ENCODE results near the gene SNX33.

DNA sequence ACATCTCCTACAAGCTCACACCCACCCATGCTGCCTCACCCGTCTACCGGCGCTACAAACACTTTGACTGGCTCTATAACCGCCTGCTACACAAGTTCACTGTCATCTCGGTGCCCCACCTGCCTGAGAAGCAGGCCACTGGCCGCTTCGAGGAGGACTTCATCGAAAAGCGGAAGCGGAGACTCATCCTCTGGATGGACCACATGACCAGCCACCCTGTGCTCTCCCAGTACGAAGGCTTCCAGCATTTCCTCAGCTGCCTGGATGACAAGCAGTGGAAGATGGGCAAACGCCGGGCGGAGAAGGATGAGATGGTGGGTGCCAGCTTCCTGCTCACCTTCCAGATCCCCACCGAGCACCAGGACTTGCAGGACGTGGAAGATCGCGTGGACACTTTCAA, 2.1 kb downstream of the SNX33 start:
- TF ChIP-seq, protein P1, sequence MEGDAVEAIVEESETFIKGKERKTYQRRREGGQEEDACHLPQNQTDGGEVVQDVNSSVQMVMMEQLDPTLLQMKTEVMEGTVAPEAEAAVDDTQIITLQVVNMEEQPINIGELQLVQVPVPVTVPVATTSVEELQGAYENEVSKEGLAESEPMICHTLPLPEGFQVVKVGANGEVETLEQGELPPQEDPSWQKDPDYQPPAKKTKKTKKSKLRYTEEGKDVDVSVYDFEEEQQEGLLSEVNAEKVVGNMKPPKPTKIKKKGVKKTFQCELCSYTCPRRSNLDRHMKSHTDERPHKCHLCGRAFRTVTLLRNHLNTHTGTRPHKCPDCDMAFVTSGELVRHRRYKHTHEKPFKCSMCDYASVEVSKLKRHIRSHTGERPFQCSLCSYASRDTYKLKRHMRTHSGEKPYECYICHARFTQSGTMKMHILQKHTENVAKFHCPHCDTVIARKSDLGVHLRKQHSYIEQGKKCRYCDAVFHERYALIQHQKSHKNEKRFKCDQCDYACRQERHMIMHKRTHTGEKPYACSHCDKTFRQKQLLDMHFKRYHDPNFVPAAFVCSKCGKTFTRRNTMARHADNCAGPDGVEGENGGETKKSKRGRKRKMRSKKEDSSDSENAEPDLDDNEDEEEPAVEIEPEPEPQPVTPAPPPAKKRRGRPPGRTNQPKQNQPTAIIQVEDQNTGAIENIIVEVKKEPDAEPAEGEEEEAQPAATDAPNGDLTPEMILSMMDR (IDR thresholded peaks at IDR 0.05 in 4 of 5, conservative IDR thresholded peaks at IDR 0.05 in 1 of 5), result no peak
- TF ChIP-seq POLR2A (IDR thresholded peaks at IDR 0.05), result no peak
